GM21786 (cell line): ENCODE results near the gene PCDHGB6.
"Not testable (repeated sequence)": the region's sequence is repeated elsewhere in the genome, so short reads cannot be mapped to it uniquely, and the experiment has no call there.

Experiments used
- ATAC-seq: cut with Tn5 transposase; IDR thresholded peaks from one replicate; pipeline ENCODE4 v1.9.1; 2021; ENCODE audit not compliant: unreplicated experiment

Gene PCDHGB6

GRCh38 chr5:141407790-141408505, at the start of gene PCDHGB6:
TSS of gene PCDHGB6 (plus strand) at chr5:141408021. CDS start at chr5:141408203, 182 bp downstream.
- peak; percentile 65 for ATAC-seq

DNA sequence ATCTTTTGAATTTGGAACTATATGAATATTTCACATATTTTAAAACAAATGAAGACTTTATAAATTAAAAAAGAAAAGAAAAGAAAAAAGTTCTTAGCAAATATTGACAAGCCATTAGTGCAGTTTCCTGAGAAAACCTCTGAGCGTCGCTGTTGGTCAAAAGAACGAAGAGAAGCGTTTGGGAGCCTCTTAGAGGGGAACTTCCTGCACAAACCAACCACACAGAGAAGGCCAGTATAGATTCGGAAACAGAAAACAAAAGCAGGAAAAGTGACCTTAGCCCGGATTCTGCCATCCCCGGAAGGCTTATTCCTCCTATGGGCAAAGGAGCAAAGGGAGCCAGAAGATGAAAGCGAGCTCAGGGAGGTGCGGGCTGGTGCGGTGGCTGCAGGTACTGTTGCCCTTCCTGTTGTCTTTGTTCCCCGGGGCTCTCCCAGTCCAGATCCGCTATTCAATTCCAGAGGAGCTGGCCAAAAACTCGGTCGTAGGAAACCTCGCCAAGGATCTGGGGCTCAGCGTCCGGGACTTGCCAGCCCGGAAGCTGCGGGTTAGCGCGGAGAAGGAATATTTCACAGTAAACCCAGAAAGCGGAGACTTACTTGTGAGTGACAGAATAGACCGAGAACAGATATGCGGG, 47.9 kb upstream of the PCDHGB6 start, which contains the start of gene PCDHGB2:
TSS of gene PCDHGB2 (plus strand) at position 205 of the 637 bp plus-strand sequence. CDS start at position 347, 142 bp downstream.
- peak; percentile 63 for ATAC-seq

GRCh38 chr5:141360685-141361084, 47.1 kb upstream of the PCDHGB6 start:
- ATAC-seq = no peak

GRCh38 chr5:141362719-141363118, 45.1 kb upstream of the PCDHGB6 start:
- no peak for ATAC-seq

DNA sequence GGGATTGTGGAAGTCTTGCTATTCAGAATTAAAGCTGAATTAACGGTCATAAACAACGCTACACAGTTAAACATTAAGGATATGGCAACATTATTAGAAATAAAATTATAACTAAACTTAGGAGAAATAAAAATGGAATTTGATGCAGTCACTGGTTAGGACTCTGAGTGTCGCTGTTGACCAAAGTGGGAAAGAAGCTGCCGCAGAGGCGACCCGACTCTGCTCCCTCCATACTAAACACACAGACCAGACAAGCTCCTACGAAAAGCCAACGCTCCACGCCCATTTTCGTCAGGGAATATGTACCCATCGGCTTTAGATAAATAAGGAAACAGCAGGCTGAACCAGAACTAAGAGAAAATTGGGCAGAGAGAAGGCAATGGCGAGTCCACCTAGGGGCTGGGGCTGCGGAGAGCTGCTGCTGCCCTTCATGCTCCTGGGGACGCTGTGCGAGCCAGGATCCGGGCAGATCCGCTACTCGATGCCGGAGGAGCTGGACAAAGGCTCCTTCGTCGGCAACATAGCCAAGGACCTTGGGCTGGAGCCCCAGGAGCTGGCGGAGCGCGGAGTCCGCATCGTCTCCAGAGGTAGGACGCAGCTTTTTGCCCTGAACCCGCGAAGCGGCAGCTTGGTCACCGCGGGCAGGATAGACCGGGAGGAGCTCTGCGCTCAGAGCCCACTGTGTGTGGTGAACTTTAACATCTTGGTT, 43.7 kb upstream of the PCDHGB6 start, which contains the start of gene PCDHGA5:
TSS of gene PCDHGA5 (plus strand) at position 211 of the 709 bp plus-strand sequence. CDS start at position 380, 169 bp downstream.
- ATAC-seq = no peak

DNA sequence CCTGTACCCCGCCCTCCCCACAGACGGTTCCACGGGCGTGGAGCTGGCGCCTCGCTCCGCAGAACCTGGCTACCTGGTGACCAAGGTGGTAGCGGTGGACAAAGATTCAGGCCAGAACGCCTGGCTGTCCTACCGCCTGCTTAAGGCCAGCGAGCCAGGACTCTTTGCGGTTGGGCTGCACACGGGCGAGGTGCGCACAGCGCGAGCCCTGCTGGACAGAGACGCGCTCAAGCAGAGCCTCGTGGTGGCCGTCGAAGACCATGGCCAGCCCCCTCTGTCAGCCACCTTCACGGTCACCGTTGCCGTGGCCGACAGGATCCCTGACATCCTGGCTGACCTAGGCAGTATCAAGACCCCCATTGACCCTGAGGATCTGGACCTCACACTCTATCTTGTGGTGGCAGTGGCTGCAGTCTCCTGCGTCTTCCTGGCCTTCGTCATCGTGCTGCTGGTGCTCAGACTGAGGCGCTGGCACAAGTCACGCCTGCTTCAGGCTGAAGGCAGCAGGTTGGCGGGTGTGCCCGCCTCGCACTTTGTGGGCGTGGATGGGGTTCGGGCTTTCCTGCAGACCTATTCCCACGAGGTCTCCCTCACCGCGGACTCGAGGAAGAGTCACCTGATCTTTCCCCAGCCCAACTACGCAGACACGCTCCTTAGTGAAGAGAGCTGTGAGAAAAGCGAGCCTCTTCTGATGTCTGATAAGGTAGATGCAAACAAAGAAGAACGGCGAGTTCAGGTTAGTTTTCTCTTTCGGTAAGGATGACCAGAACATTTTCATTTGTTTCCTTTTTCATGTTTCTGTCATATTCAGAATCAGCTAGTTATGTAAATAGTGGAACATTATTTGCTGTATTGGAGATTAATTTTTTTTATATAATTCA, 41.6 kb upstream of the PCDHGB6 start:
- no peak for ATAC-seq

DNA sequence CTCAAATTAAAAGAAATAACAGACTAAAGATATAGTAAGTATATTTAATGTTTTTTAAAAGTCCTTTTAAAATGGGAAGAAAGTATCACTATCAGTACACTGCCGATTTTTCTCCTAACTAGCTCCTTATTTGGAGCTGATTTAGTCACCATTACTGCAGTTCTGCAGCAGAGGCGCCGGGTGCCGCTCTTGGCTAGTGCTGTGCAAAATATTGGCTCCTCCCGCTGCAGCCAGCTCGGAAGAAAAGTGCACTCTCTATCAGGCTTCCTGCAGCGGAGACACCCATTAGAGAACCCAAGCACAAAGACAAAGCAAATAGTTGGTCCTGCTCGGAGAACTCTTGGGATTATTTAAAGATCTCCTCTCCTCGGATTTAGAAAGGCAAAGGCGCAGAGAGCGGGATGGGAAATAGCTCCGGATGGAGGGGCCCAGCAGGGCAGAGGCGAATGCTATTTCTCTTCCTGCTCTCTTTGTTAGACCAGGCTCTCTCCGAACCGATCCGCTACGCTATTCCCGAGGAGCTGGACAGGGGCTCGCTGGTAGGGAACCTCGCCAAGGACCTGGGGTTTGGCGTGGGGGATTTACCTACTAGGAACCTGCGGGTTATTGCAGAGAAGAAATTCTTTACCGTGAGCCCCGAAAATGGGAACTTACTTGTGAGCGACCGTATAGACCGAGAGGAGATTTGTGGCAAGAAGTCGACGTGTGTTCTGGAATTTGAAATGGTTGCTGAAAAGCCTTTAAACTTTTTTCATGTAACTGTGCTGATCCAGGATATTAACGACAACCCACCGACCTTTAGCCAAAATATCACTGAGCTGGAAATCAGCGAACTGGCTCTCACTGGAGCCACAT, 37.6 kb upstream of the PCDHGB6 start, which contains the start of gene PCDHGB3:
TSS of gene PCDHGB3 (plus strand) at position 249 of the 855 bp plus-strand sequence. CDS start at position 402, 153 bp downstream.
- peak; percentile 99 for ATAC-seq

DNA sequence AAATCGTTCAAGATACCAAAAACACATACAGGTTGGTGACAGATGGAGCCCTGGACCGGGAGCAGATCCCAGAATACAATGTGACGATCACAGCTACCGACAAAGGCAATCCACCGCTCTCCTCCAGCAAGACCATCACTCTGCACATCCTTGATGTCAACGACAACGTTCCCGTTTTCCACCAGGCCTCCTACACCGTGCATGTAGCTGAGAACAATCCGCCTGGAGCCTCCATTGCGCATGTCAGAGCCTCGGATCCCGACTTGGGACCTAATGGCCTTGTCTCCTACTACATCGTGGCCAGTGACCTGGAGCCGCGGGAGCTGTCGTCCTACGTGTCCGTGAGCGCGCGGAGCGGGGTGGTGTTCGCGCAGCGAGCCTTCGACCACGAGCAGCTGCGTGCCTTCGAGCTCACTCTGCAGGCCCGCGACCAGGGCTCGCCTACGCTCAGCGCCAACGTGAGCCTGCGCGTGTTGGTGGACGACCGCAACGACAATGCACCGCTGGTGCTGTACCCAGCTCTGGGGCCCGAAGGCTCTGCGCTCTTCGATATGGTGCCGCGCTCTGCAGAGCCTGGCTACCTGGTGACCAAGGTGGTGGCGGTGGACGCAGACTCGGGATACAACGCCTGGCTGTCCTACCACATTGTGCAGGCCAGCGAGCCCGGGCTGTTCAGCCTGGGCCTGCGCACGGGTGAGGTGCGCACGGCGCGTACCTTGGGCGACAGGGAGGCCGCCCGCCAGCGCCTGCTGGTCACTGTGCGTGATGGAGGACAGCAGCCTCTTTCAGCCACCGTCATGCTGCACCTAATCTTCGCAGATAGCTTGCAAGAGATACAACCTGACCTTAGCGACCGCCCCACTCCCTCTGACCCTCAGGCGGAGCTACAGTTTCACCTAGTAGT, 36.0 kb upstream of the PCDHGB6 start:
- ATAC-seq = no peak

DNA sequence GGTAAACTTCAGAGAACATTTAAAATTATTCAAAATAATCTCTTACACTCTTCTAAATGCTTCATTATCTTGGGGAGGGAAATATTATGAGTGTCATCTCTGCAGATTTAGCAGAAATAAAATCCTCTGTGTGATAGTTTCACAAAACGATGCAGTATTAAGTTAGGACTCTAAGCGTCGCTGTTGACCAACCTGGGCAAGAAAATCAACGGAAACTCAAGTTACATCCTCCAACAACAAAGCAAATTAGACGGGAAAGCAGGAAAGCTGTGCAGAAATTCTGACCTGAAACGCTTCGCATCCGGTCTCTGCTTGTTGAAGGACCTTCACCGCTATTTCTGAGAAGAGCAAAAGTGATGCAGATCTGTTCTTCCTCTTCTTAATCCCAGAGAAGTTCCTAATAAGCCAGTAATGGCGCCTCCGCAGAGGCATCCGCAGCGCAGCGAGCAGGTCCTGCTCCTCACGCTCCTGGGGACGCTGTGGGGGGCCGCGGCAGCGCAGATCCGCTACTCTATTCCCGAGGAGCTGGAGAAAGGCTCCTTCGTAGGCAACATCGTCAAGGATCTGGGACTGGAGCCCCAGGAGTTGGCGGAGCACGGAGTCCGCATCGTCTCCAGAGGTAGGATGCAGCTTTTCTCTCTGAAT, 34.0 kb upstream of the PCDHGB6 start, which contains the start of gene PCDHGA6:
TSS of gene PCDHGA6 (plus strand) at position 219 of the 645 bp plus-strand sequence. CDS start at position 412, 193 bp downstream.
- ATAC-seq = no peak

DNA sequence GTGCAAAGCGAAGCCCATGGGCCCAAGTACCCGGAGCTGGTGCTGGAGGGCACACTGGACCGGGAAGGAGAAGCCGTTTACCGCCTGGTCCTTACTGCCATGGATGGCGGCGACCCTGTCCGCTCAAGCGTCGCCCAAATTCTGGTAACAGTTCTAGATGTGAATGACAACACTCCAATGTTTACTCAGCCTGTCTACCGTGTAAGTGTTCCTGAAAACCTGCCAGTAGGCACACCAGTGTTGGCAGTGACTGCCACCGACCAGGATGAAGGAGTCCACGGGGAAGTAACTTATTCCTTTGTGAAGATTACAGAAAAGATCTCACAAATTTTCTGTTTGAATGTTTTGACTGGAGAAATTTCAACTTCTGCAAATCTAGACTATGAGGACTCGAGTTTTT, 33.2 kb upstream of the PCDHGB6 start:
- ATAC-seq = no peak

DNA sequence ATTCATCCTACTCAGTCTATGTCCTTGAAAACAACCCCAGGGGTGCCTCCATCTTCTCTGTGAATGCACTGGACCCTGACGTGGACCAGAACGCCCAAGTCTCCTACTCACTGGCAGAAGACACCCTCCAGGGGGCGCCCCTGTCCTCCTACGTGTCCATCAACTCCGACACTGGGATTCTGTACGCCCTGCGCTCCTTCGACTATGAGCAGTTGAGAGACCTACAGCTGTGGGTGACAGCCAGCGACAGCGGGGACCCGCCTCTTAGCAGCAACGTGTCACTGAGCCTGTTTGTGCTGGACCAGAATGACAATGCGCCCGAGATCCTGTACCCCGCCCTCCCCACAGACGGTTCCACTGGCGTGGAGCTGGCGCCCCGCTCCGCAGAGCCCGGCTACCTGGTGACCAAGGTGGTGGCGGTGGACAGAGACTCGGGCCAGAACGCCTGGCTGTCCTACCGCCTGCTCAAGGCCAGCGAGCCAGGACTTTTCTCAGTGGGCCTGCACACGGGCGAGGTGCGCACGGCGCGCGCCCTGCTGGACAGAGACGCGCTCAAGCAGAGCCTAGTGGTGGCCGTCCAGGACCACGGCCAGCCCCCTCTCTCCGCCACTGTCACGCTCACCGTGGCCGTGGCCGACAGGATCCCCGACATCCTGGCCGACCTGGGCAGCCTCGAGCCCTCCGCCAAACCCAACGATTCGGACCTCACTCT, 32.2 kb upstream of the PCDHGB6 start:
- ATAC-seq = not testable (repeated sequence)

DNA sequence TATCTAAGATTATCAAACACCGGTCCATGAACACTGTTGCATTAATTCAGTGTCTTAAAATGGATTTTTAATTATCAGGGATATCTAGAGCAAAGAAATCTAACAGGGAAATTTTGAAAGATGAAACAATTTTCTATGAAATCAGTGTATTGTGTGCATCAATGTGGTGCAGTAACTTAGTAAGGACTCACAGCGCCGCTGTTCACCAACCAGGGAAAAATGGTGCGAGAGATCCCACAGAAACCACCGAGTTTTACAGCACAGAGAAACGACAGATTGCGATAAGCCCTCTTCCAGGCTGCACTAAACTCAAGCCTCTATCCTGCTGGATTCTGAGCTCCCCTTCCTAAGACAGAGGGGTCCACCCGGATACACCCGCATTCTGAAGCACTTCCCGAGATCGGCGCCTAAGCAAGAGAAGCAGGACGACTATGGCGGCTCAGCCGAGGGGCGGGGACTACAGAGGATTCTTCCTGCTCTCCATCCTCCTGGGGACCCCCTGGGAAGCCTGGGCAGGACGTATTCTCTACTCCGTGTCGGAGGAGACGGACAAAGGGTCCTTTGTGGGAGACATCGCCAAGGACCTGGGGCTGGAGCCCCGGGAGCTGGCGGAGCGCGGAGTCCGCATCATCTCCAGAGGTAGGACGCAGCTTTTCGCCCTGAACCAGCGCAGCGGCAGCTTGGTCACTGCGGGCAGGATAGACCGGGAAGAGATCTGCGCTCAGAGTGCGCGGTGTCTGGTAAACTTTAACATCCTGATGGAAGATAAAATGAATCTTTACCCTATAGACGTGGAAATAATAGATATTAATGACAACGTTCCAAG, 25.1 kb upstream of the PCDHGB6 start, which contains the start of gene PCDHGA7:
TSS of gene PCDHGA7 (plus strand) at position 274 of the 826 bp plus-strand sequence. CDS start at position 432, 158 bp downstream.
- ATAC-seq = no peak

DNA sequence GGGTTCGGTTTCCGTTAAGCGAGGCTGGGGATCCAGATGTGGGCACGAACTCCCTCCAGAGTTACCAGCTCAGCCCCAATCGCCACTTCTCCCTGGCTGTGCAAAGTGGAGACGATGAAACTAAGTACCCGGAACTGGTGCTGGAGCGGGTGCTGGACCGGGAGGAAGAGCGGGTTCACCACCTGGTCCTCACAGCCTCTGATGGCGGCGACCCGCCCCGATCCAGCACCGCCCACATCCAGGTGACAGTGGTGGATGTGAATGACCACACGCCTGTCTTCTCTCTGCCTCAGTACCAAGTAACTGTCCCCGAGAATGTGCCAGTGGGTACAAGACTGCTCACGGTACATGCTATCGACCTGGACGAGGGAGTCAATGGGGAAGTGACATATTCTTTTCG, 24.5 kb upstream of the PCDHGB6 start:
- no peak for ATAC-seq

DNA sequence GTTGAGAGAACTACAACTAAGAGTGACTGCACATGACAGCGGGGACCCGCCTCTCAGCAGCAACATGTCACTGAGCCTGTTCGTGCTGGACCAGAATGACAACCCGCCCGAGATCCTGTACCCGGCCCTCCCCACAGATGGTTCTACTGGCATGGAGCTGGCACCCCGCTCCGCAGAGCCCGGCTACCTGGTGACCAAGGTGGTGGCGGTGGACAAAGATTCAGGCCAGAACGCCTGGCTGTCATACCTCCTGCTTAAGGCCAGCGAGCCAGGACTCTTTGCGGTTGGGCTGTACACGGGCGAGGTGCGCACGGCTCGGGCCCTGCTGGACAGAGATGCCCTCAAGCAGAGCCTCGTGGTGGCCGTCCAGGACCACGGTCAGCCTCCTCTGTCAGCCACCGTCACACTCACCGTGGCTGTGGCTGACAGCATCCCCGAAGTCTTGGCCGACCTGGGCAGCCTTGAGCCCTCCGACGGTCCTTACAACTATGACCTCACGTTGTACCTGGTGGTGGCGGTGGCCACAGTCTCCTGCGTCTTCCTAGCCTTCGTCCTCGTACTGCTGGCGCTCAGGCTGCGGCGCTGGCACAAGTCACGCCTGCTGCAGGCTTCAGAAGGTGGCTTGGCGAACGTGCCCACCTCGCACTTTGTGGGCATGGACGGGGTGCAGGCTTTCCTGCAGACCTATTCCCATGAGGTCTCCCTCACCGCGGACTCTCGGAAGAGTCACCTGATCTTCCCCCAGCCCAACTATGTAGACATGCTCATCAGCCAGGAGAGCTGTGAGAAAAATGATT, 23.2 kb upstream of the PCDHGB6 start:
- ATAC-seq = no peak

- ATAC-seq = peak; percentile 62
Observed at GRCh38 chr5:141387557-141388311, 20.1 kb upstream of the PCDHGB6 start, which contains the start of gene PCDHGB4. TSS of gene PCDHGB4 (plus strand) at chr5:141387698. CDS start at chr5:141387885, 187 bp downstream.
